Neural crest cell (in vitro differentiated cells): ENCODE results near the gene UGT1A8. TPM values are rescaled to one million over a fixed set of nuclear protein-coding genes. Genes with fewer than 3 reads are reported as not detected.
"Not testable (repeated sequence)": the region's sequence is repeated elsewhere in the genome, so short reads cannot be mapped to it uniquely, and the experiment has no call there.

Experiments
- DNase-seq: peaks from one replicate; pipeline ENCODE4 v3.0.0; 2021; ENCODE audit warnings: low read depth, mixed read lengths, low spot score
- H3K27ac Mint-ChIP-seq: one replicate; pipeline ENCODE4 v1.8.0; 2021; ENCODE audit warnings: mild to moderate bottlenecking, mixed read lengths; ENCODE audit not compliant: unreplicated experiment
- H3K27me3 Mint-ChIP-seq: 2 replicates; pipeline ENCODE4 v1.8.0; 2021; ENCODE audit warnings: low read depth, mild to moderate bottlenecking, mixed read lengths
- H3K36me3 Mint-ChIP-seq: 2 replicates; pipeline ENCODE4 v1.8.0; 2021; ENCODE audit warnings: low read depth, mild to moderate bottlenecking, mixed read lengths
- H3K4me1 Mint-ChIP-seq: 2 replicates; pipeline ENCODE4 v1.8.0; 2021; ENCODE audit warnings: mixed read lengths
- H3K4me3 Mint-ChIP-seq: one replicate; pipeline ENCODE4 v1.8.0; 2021; ENCODE audit warnings: mild to moderate bottlenecking, mixed read lengths
- H3K9me3 Mint-ChIP-seq: 2 replicates; pipeline ENCODE4 v1.8.0; 2021; ENCODE audit warnings: mixed read lengths
- total RNA-seq: library from RNA; stranded (reverse); gene quantifications from 2 replicates; pipeline ENCODE4 v1.2.1, GENCODE V29; 2021
- TF ChIP-seq, protein P1 (sequence below): fragments of 200-600 bp; sonication (generic); conservative IDR thresholded peaks from 2 replicates; pipeline ENCODE4 v1.5.0; 2021; ENCODE audit warnings: antibody characterized with exemption, mild to moderate bottlenecking

The UGT1A8 gene
- total RNA-seq, 1 donor from 2014 or later, result not detected

DNA sequence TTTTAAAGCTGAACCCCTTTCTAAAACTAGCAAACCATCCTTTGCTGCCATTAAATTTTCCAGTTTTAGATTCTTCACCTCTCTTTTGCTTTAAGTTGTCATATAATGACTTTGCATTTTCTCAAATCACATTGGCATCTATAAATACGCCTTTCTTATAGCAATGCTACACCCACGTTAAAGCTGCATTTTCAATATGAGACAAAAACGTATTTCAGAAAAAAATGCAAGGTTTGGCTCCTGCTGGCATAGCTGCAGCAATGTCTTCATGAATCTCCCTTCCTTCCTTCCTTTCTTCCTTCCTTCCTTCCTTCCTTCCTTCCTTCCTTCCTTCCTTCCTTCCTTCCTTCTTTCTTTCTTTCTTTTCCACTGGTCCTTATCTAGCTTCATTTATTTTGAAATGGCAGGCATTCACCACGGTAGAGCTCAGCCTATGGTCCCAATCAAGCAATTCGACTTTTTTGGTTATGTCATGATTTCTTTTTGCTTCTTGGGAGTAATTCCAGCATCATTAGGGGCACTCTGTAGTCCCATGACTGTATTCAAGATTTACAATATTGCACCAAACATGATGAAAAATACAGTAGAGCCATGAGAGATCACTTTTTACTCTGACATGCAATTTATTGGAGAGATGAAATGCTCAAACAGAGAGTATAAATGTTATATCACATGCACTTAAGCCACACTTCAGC lies 10.0 kb downstream of the UGT1A8 start:
- Mint-ChIP-seq H3K36me3 (peaks cover 2% of the 10 kb centered on the region), H3K4me1 (no peaks in the 10 kb centered on the region), H3K9me3 (peaks cover 9% of the 10 kb centered on the region), H3K27me3 (peaks cover 12% of the 10 kb centered on the region), H3K4me3 (no peak overlapping the region), H3K27ac (no peak overlapping the region)
- DNase-seq, result no peak
- TF ChIP-seq, protein P1, sequence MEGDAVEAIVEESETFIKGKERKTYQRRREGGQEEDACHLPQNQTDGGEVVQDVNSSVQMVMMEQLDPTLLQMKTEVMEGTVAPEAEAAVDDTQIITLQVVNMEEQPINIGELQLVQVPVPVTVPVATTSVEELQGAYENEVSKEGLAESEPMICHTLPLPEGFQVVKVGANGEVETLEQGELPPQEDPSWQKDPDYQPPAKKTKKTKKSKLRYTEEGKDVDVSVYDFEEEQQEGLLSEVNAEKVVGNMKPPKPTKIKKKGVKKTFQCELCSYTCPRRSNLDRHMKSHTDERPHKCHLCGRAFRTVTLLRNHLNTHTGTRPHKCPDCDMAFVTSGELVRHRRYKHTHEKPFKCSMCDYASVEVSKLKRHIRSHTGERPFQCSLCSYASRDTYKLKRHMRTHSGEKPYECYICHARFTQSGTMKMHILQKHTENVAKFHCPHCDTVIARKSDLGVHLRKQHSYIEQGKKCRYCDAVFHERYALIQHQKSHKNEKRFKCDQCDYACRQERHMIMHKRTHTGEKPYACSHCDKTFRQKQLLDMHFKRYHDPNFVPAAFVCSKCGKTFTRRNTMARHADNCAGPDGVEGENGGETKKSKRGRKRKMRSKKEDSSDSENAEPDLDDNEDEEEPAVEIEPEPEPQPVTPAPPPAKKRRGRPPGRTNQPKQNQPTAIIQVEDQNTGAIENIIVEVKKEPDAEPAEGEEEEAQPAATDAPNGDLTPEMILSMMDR, result no peak

DNA sequence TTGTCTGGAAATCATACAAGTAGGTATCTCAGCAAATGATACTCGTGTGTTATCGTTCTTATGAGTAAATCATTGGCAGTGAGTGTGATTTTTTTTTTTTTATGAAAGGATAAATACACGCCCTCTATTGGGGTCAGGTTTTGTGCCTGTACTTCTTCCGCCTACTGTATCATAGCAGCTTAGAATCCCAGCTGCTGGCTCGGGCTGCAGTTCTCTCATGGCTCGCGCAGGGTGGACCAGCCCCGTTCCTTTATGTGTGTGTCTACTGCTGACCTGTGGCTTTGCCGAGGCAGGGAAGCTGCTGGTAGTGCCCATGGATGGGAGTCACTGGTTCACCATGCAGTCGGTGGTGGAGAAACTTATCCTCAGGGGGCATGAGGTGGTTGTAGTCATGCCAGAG lies 18.9 kb downstream of the UGT1A8 start, which contains the start of gene UGT1A10:
Gene UGT1A10, plus strand, starts transcription at position 143 of the 400 bp plus-strand sequence. Its CDS starts 75 bp downstream, at position 218.
- not testable (repeated sequence) for DNase-seq, H3K4me3 Mint-ChIP-seq, H3K9me3 Mint-ChIP-seq, H3K36me3 Mint-ChIP-seq, H3K27ac Mint-ChIP-seq, H3K4me1 Mint-ChIP-seq
- H3K27me3 Mint-ChIP-seq, result peaks cover 24% of the 10 kb centered on the region

DNA sequence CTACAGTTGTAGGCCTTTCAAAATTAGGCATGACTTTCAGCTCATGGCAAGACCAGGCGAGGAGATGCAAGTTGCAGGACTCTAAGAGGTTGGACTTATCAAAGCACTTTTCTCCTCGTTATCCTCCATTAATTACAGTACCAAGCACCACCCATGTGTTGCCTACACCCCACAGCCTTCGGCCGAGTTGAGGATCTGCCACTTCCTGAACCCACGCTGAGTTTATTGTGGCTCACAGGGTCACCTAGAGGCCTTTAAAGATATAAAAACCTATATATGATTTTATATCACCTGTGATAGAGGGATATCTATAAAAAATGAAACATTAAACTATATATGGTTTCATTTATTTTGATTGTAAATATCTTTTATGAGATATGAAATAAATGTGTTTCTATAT lies 21.4 kb downstream of the UGT1A8 start:
- Mint-ChIP-seq H3K4me3 (no peak overlapping the region), H3K9me3 (peaks cover 6% of the 10 kb centered on the region), H3K36me3 (no peaks in the 10 kb centered on the region), H3K4me1 (no peaks in the 10 kb centered on the region), H3K27ac (no peak overlapping the region), H3K27me3 (peaks cover 14% of the 10 kb centered on the region)
- TF ChIP-seq, protein P1, result no peak
- DNase-seq, result no peak

GRCh38 chr2:233639860-233640259 lies 22.4 kb downstream of the UGT1A8 start:
- no peaks in the 10 kb centered on the region for H3K4me1 Mint-ChIP-seq
- H3K4me3 Mint-ChIP-seq, result no peak overlapping the region
- no peak for DNase-seq
- no peaks in the 10 kb centered on the region for H3K36me3 Mint-ChIP-seq
- peaks cover 10% of the 10 kb centered on the region for H3K27me3 Mint-ChIP-seq
- H3K27ac Mint-ChIP-seq, result no peak overlapping the region
- TF ChIP-seq, protein P1, result no peak
- H3K9me3 Mint-ChIP-seq, result peaks cover 11% of the 10 kb centered on the region

DNA sequence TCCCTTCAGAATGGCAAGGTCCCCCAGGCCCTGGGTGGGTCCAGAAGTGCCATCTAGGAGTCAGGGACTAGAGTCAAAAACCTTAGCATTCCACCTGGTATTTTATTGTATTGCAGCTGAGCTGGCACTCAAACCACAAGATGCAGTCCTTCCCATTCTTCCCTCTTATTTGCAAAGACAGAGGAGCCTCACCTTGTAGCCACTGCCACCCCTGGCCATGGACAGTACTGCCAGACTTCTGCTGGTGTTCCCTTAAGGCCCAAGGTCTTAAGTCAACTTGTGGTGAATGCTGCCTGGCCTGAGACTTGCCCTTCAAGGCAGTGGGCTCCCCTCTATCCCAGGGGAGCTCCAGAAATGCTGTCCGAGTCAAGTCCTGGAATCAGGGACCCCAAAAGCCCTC lies 25.7 kb downstream of the UGT1A8 start:
- Mint-ChIP-seq H3K27ac (no peak overlapping the region), H3K4me1 (no peaks in the 10 kb centered on the region), H3K36me3 (peaks cover 9% of the 10 kb centered on the region), H3K4me3 (no peak overlapping the region), H3K9me3 (peaks cover 24% of the 10 kb centered on the region), H3K27me3 (peaks cover 7% of the 10 kb centered on the region)
- TF ChIP-seq, protein P1, result peak; percentile 14
- DNase-seq, result no peak

GRCh38 chr2:233646033-233646432 lies 28.6 kb downstream of the UGT1A8 start:
- H3K27me3 Mint-ChIP-seq, H3K4me3 Mint-ChIP-seq, H3K4me1 Mint-ChIP-seq, H3K27ac Mint-ChIP-seq, DNase-seq, H3K36me3 Mint-ChIP-seq: not testable (repeated sequence)
- H3K9me3 Mint-ChIP-seq, result peaks cover 24% of the 10 kb centered on the region
